HG03066 (cell line): ENCODE measurements around the gene GDI2.

Experiments
- ATAC-seq: cut with Tn5 transposase; IDR thresholded peaks from one replicate; pipeline ENCODE4 v1.9.1; 2021; ENCODE audit warnings: low read depth; ENCODE audit not compliant: unreplicated experiment

Gene GDI2

GRCh38 chr10:5751601-5752253, 61.5 kb downstream of the GDI2 start:
- ATAC-seq: no peak

DNA sequence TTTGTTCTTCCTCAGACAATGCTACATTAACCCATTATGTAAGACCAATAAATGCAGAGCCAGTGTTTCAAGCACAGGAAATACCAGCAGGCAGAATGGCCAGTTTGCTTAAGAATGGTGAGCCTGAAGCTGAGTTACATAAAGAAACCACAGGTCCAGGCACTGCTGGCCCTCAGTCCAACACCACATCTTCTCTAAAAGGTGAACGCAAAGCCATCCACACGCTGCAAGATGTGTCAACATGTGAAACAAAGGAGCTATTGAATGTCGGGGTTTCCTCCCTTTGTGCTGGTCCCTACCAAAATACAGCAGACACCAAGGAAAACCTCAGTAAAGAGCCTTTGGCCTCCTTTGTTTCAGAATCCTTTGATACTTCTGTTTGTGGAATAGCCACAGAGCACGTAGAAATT, 64.8 kb downstream of the GDI2 start:
- ATAC-seq: no peak

- ATAC-seq: no peak
Observed at GRCh38 chr10:5746197-5746596, 67.0 kb downstream of the GDI2 start.

DNA sequence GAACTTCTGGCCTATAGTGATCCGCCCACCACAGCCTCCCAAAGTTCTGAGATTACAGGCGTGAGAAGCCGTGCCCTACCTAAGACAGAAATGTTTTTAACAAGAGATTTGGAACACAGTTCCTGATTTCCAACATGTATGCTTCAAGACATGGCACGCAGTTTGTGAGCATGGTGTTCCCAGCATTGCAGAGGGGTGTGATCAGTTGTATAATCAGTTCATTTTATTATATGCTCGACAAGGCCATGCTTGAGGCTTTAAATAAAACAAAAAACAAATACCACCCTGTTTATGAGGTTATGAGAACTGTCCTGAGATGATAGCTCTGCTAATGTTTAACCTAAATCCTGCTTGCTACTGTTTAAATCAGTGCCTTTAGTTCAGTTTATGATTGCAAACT, 68.4 kb downstream of the GDI2 start:
- ATAC-seq: no peak

DNA sequence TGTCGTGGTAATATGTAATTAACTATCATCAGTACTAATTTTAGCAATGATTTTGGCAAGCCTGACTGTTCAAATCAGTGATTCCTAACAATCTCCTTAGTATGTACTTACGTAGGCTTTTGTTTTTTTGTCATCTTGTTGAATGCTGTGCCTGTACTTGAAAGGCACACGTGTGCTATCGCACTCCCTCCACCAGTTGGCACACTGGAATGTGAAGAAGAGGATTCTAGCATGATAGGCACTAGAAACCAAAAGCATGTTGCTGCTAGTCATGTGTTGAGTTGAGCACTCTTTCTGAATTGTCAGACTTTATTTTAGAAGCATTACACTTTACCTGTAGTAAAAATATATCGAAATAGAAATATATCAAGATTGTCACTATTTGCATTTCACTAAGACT, 69.5 kb downstream of the GDI2 start:
- ATAC-seq: no peak

DNA sequence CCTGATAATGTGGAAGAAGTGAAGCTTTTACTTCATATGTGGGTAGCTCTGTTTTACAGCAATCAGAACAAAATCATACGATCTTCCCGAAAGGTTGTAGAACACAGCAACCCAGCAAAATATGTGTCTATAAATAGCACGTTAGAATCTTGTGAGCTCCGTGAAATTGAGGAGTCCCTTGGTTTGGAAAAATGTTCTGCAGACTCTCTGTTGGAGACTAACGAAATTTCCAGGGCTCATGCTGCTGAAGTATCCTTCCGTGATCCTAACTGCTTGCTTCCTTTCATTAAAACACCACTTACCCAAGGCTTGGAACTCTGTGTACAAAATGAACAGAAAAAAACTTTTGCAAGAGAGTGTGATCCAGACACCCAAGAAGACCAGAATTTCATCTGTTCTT, 71.1 kb downstream of the GDI2 start:
- ATAC-seq: no peak

- no peak for ATAC-seq
Observed at GRCh38 chr10:5741276-5741675, 72.0 kb downstream of the GDI2 start.

- no peak for ATAC-seq
Observed at GRCh38 chr10:5738427-5738826, 74.8 kb downstream of the GDI2 start.

GRCh38 chr10:5737352-5737751, 75.9 kb downstream of the GDI2 start:
- no peak for ATAC-seq

- ATAC-seq: no peak
Observed at GRCh38 chr10:5736591-5736990, 76.6 kb downstream of the GDI2 start.

DNA sequence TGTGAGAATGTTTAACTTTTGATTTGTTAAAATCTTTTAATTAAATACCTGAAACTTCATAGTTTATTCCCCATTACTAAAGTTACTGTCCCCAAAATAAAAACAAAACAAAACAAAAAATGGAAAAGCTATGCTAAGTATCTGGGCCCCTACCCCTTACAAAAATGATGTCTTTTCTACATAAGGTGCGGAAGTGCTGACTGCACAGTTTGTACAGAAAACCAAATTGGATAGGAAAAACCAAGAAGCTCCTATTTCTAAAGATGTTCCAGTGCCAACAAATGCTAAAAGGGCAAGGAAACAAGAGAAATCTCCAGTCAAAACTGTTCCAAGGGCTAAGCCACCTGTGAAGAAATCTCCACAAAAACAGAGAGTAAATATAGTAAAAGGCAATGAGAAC, 78.1 kb downstream of the GDI2 start:
- no peak for ATAC-seq

DNA sequence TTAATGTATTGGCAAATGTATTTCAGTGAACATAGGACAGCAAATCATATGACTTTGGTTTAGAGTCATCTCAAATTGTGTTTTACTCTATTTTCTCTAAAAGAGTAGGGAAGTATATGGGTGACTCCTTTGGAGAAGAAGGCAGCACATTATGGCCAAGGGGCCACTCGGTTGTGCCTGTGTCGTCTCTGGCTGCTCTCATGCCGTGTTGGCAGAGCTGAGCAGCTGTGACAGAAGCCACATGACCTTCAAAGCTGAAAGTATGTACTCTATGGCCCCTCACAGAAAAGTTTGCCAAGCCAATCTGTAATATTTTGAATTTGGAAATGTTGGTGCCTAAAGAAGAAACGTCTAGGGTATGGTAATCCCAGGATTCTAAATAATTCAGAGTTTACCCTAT, 81.1 kb downstream of the GDI2 start:
- ATAC-seq: no peak

GRCh38 chr10:5731559-5731958, 81.7 kb downstream of the GDI2 start:
- ATAC-seq: no peak

GRCh38 chr10:5730766-5731165, 82.5 kb downstream of the GDI2 start:
- no peak for ATAC-seq

- no peak for ATAC-seq
Observed at GRCh38 chr10:5723692-5724091, 89.5 kb downstream of the GDI2 start.

DNA sequence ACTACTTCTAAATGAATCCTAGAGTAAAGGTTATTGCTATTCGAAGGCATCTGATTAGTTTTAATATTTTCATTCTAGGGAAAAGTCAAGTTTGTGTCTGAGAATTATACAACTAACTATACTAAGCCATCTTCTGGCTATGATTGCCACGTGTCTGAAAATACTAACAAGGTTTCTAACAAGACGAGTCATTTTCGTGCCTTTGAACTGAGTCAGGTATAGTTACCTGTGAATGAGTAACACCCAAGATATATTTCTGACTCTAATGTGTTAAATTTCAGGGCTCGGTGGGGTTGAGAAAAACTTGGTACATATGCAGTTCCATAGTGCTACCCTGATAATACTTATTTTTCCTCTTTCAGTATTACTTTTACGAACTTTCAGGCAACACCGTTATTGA, 93.1 kb downstream of the GDI2 start:
- no peak for ATAC-seq

DNA sequence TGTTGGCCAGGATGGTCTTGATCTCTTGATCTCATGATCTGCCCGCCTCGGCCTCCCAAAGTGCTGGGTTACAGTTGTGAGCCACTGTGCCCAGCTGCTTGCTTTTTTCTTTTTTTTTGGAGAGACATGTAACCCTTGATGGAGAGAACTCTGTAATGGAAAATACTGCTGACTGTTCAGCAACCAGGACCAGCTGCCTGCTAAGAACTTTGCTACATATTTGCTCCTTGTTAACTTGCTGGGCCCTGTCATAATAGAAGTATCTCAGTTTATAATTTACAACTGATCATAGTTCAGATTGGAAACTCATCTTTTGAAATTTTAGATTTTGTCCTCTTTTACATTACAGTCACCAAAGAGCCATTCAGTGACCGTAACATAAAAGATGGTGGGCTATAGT, 93.7 kb downstream of the GDI2 start:
- no peak for ATAC-seq
